GM12892 (cell line): Measurements from ENCODE around the gene ZBTB39.
"Not testable (repeated sequence)": the region's sequence is repeated elsewhere in the genome, so short reads cannot be mapped to it uniquely, and the experiment has no call there.

ENCODE experiments used
- POLR2A ChIP-seq: IDR thresholded peaks from 2 replicates; pipeline ENCODE4 v1.6.1; 2011; ENCODE audit warnings: low read depth, low read length, control low read depth
- POLR2AphosphoS5 ChIP-seq: IDR thresholded peaks from 2 replicates; pipeline ENCODE4 v1.6.1; 2011; ENCODE audit warnings: low read depth, low read length, control low read depth
- TAF1 ChIP-seq: IDR thresholded peaks from 2 replicates; pipeline ENCODE4 v1.6.1; 2011; ENCODE audit warnings: low read depth, mild to moderate bottlenecking, control low read depth, low read length, borderline replicate concordance

DNA sequence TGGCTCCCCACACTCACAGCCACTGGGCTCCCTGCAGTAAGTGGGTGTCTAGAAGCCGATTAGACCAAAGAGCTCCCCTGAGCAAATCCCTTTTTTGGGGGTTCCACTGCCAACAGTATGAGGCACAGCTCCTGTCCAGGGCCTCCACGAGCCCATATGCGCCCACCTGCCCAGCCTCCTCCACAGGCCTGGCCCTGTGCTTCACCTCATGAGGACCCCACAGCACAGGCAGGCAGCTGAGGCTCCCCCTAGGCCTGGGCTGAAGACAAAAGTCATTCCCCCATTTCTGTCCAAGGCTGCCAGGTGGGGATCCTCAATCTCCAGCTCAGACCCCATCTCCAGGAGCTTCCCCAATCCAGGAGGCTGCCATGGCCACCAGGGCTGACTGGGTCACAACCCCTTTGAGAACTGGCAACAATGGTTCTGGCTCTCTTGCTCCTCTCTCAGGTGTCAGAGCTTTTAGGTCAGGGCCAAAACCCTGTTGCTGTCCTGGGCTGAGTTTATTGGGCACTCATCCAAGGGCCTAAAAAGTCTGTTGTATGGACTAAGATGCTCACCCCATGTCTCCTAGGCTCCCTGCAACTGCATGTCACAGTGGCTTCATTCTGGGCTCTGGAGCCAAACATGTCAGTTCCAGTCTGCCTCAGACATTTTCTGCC lies 23.6 kb downstream of the ZBTB39 start:
- not testable (repeated sequence) for TF ChIP-seq POLR2A, TAF1, POLR2AphosphoS5
